GM23338 (cell line): Measurements from ENCODE around the gene RPL32.

ENCODE experiments used
- CREB1 ChIP-seq: fragments of 250-450 bp; sonication (Bioruptor Pico); IDR thresholded peaks from 2 replicates; pipeline ENCODE4 v1.5.0; 2020; ENCODE audit warnings: low read depth, mild to moderate bottlenecking, moderate library complexity
- ETS1 ChIP-seq: IDR thresholded peaks from 2 replicates; pipeline ENCODE4 v1.6.1; 2016; ENCODE audit warnings: antibody characterized with exemption
- EZH2 ChIP-seq: fragments of 200-600 bp; sonication (generic); IDR thresholded peaks from one replicate; pipeline ENCODE4 v1.8.0; 2017; ENCODE audit warnings: antibody characterized with exemption, mild to moderate bottlenecking, low read depth; ENCODE audit not compliant: unreplicated experiment
- JUNB ChIP-seq: IDR thresholded peaks from one replicate; pipeline ENCODE4 v1.6.1; 2016; ENCODE audit warnings: antibody characterized with exemption; ENCODE audit not compliant: unreplicated experiment
- POLR2AphosphoS5 ChIP-seq: IDR thresholded peaks from 2 replicates; pipeline ENCODE4 v1.6.1; 2016; ENCODE audit warnings: antibody characterized with exemption, low read depth
- TF ChIP-seq, protein P1 (sequence below), 2 experiments: fragments of 200-600 bp in 1 of 2; sonication (generic) in 1 of 2; conservative IDR thresholded peaks; 2 replicates each; pipeline versions ENCODE4 v1.5.1 to v1.6.1; 2016 to 2017; ENCODE audit warnings: antibody characterized with exemption in 2 of 2, low read depth in 2 of 2, mild to moderate bottlenecking in 2 of 2, moderate library complexity in 1 of 2
- TF ChIP-seq, protein P2 (sequence below): IDR thresholded peaks from one replicate; pipeline ENCODE4 v1.6.1; 2018; ENCODE audit warnings: antibody characterized with exemption; ENCODE audit not compliant: unreplicated experiment

GRCh38 chr3:12841970-12842328, 584 bp upstream of the RPL32 start:
- TF ChIP-seq, protein P1, sequence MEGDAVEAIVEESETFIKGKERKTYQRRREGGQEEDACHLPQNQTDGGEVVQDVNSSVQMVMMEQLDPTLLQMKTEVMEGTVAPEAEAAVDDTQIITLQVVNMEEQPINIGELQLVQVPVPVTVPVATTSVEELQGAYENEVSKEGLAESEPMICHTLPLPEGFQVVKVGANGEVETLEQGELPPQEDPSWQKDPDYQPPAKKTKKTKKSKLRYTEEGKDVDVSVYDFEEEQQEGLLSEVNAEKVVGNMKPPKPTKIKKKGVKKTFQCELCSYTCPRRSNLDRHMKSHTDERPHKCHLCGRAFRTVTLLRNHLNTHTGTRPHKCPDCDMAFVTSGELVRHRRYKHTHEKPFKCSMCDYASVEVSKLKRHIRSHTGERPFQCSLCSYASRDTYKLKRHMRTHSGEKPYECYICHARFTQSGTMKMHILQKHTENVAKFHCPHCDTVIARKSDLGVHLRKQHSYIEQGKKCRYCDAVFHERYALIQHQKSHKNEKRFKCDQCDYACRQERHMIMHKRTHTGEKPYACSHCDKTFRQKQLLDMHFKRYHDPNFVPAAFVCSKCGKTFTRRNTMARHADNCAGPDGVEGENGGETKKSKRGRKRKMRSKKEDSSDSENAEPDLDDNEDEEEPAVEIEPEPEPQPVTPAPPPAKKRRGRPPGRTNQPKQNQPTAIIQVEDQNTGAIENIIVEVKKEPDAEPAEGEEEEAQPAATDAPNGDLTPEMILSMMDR (conservative IDR thresholded peaks at IDR 0.05; ENCODE audit: low read depth in 2 of 2), result no peak; a peak in 1 of 4 replicates
- no peak for TF ChIP-seq EZH2
- TF ChIP-seq, protein P2, sequence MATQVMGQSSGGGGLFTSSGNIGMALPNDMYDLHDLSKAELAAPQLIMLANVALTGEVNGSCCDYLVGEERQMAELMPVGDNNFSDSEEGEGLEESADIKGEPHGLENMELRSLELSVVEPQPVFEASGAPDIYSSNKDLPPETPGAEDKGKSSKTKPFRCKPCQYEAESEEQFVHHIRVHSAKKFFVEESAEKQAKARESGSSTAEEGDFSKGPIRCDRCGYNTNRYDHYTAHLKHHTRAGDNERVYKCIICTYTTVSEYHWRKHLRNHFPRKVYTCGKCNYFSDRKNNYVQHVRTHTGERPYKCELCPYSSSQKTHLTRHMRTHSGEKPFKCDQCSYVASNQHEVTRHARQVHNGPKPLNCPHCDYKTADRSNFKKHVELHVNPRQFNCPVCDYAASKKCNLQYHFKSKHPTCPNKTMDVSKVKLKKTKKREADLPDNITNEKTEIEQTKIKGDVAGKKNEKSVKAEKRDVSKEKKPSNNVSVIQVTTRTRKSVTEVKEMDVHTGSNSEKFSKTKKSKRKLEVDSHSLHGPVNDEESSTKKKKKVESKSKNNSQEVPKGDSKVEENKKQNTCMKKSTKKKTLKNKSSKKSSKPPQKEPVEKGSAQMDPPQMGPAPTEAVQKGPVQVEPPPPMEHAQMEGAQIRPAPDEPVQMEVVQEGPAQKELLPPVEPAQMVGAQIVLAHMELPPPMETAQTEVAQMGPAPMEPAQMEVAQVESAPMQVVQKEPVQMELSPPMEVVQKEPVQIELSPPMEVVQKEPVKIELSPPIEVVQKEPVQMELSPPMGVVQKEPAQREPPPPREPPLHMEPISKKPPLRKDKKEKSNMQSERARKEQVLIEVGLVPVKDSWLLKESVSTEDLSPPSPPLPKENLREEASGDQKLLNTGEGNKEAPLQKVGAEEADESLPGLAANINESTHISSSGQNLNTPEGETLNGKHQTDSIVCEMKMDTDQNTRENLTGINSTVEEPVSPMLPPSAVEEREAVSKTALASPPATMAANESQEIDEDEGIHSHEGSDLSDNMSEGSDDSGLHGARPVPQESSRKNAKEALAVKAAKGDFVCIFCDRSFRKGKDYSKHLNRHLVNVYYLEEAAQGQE, result no peak
- no peak for TF ChIP-seq POLR2AphosphoS5
- TF ChIP-seq CREB1 (CRISPR knock-in tag), result no peak
- TF ChIP-seq JUNB, result no peak
- no peak for TF ChIP-seq ETS1
